EL (cell line): Measurements from ENCODE around the gene CNTN4.
"Not testable (repeated sequence)": the region's sequence is repeated elsewhere in the genome, so short reads cannot be mapped to it uniquely, and the experiment has no call there.

Source experiments
- DNase-seq: peaks from one replicate; pipeline ENCODE4 v3.0.0-alpha.2; 2016

Gene CNTN4

DNA sequence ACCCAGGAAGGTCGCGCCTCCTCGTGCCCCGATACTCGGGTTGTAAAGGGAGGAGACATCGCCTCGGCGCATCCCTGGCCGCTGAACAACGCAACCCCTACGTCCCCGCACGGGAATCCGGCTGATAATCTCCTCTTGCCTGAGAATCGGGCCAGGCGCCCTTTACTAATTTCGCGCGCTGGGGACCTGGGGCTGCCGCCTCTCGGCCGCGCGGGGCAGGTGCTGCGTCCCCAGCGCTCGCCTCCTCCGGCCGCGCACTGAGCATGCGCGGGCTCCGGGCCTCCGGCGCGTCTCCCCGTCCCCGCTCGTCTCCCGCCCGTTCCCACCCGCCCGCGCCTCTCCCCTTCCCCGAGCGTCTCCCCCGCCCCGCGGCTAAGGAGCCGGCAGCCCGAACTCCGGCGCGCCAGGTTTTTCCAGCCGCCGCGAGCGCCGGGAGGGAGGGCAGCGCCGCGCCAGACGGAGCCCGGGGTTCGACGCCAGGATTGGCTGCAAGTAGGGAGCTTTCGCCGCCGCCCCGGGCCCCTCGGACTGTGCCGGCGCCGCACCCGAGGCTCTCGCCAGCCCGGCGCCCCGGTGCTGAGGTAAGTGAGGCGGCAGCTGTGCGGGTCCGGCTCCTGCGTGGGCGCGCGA, at the start of gene CNTN4:
Gene CNTN4, plus strand, starts transcription at position 469 of the 630 bp plus-strand sequence.
- DNase-seq, result no peak

DNA sequence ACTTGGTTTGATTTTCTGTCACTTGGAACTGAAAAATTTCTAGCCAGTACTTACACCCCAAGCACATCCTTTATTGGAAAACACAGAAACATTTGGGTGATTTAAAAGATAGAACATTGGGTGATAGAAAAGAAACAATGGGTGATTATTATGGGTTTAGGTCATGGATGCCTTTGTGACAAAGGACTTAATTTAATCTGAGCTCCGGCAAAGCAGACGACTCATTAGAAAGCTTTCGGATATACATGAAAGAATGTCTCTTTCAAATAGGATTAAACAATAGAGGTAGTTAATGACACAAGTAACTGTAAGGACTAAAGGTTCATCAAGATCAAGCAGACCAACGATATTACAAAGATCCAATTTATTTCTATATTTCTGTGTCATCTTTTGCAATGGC, 37.3 kb upstream of the CNTN4 start:
- no peak for DNase-seq

DNA sequence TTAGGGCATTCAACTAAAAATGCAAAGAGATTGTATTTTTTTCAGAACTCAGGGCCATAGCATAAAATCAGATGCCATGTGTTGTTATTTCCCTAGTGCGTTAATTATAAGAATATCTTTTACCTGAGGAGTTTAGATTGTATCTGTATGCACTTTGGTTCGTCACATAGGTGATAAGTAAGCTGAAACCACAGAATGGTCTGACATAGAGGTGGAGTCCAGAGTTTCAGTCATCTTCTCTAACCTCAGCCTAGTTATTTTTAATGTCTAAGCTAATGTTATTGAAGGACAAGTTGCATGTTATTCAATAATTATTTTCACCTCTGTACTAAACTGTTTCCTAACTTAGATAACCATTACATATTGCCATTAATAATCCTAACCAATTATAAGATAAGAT, 27.1 kb upstream of the CNTN4 start:
- DNase-seq, result no peak

DNA sequence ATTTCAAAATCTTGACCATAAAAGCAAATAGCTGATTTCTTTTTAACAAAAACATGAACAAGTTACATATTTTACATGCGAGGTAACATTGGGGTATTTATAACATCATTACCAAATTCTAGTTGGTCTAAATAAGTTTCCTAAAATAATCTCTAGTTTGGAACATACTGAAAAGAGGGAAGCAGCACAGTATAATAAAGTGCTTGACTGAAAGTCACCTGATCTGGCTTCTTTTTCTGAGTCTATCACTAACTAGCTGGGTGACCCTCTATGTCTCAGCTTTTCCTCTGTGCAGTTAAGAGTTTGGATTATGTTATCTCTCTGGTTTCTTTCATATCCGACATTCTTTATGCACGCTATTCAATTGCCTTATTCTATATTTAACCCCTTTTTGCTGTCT, 19.8 kb upstream of the CNTN4 start:
- no peak for DNase-seq

DNA sequence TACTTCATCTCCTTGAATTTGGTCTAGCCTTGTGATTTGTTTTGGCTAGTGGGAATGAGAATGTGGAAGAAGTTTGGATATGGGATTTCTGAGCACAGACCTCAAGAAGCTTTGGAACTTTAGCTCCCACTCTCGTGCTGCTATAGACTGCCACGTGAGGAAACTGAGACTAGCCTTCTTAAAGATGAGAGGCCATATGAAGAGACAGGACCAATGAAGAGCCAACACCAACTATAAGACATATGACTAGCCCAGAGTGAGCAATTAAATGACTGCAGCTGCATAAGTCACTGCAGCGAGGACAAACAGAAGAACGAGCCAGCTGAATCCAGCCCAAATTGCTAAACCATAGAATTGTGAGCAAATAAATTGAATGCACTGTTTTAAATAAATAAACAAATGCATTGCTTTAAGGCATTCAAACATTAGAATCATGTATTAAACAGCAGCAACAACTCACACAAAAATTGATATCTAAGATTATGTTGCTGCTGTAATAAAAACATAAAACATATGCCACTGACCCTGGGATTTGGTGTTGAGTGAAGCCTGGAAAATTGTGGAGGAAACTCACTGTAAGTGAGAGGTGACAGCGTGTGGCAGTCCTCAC, 15.7 kb upstream of the CNTN4 start:
- DNase-seq, result no peak

DNA sequence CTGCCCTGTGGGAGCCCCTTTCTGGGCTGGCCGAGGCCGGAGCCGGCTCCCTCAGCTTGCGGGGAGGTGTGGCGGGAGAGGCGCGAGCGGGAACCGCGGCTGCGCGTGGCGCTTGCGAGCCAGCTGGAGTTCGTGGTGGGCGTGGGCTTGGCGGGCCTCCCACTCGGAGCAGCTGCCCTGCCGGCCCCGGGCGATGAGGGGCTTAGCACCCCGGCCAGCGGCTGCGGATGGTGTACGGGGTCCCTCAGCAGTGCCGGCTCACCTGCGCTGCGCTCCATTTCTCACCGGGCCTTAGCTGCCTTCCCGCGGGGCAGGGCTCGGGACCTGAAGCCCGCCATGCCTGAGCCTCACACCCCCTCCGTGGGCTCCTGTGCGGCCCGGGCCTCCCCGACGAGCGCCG, 15.1 kb upstream of the CNTN4 start:
- not testable (repeated sequence) for DNase-seq

DNA sequence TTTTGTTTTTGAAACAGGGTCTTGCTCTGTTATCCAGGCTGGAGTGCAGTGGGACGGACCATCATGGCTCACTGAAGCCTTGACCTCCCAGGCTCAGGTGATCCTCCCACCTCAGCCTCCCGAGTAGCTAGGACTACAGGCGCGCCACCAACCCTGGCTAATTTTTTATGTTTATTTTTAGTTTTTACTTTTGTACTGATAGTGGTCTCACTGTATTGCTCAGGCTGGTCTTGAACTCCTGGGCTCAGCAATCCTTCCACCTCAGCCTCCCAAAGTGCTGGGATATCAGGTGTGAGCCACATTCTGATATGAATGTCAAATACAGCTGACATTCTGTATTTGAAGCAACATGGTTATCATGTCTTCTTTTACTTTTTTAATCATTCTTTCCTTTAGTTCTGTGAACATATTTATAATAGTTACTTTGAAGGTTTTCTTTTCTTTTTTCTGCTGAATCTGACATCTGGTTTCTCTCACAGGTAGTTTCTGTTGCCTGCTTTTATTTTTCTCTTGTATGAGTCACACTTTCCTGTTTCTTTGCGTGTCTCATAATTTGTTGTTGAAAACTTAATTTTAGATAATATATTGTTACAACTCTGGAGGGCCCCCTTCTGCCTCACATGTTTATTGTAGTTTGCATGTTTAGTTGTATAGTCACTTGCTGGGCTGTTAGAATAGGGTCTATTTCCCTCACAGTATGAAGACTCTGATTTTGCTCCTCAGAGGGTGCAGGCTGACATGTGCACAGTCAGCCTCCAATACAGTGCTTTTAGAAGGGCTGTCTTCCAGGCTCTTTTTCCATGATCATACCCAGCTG, 8.4 kb upstream of the CNTN4 start:
- DNase-seq, result no peak

DNA sequence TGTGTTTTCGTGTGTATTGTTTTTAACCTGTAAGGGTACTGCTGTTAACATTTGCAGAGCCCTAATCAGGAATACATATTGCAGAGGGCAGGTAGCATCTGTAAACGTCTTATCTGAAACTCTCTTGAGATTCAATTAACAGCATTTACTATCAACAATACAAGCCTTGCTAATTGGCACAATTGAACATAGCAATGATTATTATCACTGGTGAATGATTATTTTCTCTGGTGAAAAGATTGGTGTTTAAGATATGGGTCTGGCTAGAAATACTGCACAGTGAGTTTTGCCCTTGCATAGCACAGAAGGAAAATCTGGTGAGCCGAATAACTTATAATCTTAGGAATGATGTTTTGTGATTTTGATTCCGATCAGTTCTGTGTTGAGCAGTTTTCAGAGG, 5.9 kb upstream of the CNTN4 start:
- DNase-seq, result no peak

DNA sequence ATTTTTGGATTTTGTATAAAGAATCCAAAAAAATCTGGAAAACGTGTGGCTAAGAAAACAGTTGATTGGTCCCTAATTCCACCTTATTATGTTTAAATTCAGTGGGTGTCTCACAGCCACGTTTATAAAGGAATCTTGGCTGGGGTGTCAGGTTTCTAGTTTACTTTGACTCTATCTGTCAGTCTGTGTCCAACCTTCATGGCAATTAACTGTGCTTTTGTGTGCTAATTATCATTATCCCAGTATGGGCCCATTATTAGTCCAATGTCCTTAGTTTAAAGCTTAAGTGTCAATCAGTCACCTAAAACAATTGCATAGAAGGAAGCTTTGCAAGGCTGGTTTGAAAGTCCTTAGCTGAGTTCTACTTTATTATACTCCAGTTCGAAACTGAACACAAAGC, 3.7 kb upstream of the CNTN4 start:
- DNase-seq, result no peak

DNA sequence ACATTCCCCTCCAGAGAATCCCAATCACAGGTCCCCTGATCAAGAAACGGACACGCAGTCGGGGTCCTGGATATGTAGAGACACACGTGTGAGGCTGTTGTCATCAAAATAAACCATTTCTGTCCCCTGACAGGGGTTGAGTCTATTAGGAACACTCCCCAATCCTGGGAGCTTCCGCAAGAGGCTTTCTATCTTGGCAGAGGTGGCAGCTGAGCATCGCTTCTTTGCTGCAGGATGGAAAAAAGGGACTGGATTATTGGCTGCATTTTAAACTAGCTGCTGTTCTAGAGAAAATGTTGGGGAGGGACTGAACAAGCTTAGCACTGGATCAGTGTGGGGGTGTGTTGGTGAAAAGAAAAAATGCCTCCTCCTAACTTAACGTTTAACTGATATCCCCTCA, 2.5 kb upstream of the CNTN4 start:
- DNase-seq, result no peak

DNA sequence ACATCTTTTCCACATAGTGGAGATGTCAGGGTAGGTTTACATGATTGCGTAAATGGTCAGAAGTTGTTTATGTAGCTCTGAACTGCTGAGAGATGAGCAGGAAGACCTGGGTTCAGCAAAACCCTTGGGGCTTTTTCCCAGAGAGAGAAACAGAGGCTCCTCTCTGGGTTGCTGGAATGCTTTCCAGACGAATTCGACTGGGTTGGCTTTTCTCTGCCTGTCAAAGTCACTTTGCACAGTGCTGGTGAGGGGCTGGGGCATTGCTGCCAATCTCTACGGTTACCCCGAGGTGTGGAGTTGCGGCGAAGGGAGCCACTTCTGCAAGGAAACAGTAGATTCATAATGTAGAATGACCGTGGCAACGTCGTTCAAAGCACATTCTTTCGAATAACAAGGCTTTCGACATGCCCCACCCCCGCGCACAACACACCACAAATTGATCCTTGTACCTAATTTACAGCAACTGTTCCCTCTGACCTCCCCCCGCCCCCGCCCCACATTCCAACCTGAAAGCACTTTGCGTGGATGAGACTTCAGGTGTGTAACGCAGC, 950 bp upstream of the CNTN4 start:
- DNase-seq, result no peak

DNA sequence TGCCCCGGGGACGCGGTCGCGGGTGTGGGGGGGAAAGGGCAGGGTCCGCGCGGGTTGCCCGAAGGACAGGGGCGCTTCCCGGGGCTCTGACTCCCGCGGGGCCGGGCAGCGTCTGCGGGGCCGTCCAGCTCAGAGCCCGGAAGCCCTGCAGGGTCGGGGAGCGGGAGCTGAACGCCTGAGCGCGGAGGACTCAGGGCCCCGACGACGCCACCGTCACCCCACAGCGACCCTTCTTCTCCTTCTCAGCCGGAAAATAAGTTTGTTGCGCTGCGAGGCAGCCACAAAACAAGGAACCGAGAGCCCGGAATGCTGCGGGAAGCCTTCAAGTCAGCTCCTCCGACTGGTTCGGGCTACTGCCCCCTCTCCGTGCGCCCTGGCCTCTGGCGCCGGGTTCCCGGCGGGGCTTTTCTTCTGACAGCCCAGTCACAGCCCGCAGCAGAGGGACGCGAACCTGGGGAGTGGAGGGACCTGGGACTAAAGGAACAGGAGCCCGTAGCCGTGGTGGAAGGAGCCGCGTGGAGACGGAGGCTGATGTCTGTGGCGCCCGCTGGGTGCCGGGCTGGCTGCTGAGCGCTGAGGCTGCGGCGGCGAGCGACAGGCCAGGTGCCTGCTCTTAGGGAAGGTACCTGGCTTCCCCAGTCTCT, 484 bp downstream of the CNTN4 start:
- no peak for DNase-seq

DNA sequence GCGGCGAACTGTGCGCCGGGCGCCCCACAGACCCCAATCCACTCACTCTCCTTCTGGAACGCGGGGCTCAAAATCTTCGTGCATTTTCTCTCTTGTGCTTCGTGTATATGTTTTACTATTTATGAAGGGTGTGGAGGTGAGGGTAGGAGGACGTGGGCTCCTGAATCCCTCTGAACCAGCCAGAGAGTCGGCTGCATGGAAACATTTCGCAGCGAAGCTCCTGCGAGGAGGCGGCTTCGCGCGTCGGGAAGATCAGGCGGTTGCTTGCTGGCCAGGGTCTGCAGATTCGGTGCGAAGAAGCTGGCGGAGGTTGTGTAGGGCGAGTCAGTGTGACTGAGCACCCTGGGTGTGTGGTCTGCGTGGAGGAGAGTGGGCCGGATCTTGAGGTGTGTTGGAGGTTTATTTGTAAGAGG, 1.1 kb downstream of the CNTN4 start:
- no peak for DNase-seq

DNA sequence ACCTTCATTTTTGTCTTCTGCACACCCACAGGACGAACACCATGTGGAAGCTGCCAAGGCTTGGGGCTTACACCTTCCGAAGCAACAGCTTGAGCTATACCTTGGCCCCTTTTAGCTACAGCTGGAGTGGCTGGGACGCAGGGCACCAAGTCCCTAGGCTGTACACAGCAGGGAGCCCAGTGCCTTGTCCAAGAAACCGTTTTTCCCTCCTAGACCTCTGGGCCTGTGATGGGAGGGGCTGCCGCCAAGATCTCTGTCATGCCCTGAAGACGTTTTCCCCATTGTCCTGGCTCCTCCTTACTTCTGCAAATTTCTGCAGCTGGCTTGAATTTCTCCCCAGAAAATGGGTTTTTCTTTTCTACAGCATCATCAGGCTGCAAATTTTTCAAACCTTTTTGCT, 7.8 kb downstream of the CNTN4 start:
- no peak for DNase-seq

DNA sequence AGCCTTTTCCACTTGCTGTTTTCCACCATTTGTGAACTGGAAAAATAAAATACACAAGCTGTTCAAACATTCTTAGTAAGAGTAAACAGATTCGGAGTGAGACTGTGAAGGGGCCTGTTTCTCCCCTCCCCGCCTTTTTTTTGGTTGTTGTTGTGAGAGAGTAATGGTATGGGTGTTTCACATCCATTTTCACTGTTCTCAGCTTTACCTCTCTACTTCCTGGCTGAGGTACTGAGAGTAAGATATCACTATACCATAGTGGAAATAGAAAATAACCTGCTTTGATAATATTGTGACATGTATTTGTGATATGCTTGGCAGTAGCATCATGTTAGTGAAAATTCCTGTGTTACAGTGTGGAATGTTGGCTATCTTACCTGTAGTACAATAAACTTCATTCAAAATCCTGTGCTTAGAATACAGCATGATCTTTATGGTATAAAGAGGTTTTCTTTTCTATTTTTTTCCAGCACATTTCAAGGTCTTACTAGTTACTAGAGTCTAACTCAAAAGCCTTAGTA, 12.0 kb downstream of the CNTN4 start:
- DNase-seq, result no peak

DNA sequence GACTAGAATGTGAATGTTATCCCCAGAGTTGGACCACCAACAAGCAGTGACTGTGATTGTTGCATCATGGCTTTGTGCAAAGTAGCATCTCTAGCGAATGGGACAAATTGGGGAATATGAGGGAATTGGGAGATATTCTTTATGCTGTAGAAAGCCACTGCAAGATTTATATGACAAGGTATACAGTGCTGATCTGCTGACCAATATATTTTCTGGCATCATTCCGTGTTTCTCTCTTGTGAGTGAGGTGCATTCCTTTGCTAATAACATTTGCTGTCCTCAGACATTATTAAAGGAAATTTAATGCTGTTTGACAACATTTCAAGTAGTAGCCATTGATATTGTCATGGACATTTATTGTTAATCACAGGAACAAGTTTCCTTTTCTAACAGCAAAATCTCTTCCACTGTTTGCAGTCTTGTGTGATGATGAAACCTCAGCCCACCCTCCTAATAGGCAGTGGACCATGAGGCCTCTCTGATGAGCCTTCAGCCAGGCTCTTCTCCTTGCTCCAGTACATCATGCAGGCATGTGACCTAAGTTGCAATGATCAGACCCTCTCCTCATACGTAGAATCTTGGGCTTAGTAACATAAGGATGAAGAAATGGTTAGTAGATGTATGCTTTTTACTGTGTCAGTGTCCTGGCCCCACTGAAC, 16.1 kb downstream of the CNTN4 start:
- no peak for DNase-seq

DNA sequence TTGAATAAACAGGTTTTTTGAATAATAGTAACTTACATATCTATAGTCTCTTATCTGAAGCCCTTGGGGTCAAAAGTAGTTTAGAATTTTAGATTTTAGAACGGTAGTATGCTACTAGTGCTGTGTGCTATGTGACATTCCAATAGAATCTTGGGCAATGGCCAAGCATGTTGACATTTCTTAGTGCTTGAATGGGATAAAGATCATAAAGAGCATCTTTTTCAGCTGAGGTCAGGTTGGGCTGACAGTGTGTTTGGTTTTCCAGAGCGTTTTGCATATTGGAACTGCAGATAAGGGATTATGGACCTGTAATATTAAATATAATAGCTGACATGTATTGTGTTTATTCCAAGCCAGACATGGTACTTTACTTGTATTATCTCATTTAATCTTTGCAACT, 32.1 kb downstream of the CNTN4 start:
- no peak for DNase-seq

DNA sequence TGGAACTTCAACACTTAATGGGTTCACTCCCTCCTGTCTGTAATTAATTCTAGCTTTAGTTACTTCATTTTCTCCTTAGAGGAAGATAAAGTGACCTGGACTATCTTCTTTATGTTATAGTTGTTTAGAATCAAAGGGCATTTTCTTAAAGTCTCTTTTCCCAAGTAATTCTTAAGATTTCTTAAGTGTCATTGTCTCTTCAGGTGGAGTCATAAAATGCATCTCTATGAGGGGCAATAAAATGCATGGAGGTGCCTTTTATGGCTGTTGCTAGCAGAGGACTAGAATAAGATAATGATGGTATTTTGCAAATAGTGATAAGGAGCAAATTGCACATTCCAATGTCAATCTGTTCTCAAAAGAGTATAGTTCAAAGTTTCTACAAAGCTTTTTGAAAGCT, 34.5 kb downstream of the CNTN4 start:
- DNase-seq, result no peak

DNA sequence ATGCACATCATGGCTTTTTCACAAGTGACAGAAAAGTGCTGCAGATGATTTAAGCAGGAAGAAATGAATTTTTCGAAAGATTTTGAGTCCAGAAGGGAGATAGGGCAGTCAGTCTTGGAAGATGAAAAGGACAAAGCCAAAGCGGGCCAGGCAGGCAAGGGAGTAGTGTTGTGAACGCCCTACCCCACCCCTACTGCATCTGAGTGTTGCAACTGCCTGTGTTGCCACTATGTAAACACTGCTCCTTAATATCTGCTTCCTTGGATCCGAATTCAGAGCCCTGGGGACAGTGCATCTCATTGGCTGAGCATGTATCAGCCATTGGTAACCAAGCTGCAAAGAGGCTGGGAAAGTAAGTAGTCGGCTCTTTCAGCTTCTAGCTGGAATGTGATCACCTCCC, 39.0 kb downstream of the CNTN4 start:
- DNase-seq, result no peak

DNA sequence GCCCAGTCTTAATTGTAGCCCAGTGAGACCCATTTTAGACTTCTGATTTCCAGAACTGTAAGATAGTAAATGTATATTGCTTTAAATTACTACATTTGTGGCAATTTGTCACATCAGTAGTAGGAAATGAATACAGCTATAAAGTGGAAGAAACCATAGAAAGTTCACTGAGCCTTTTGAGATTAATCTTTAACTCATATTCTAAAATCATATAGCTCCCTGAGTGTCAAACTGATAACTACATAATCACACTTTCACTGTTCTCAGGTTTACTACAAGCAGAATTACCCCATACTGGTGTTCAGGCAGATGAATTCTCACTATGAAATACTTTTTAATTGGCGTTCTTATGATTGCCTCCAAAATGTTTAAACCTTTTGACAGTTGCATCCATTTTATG, 42.8 kb downstream of the CNTN4 start:
- DNase-seq, result no peak

DNA sequence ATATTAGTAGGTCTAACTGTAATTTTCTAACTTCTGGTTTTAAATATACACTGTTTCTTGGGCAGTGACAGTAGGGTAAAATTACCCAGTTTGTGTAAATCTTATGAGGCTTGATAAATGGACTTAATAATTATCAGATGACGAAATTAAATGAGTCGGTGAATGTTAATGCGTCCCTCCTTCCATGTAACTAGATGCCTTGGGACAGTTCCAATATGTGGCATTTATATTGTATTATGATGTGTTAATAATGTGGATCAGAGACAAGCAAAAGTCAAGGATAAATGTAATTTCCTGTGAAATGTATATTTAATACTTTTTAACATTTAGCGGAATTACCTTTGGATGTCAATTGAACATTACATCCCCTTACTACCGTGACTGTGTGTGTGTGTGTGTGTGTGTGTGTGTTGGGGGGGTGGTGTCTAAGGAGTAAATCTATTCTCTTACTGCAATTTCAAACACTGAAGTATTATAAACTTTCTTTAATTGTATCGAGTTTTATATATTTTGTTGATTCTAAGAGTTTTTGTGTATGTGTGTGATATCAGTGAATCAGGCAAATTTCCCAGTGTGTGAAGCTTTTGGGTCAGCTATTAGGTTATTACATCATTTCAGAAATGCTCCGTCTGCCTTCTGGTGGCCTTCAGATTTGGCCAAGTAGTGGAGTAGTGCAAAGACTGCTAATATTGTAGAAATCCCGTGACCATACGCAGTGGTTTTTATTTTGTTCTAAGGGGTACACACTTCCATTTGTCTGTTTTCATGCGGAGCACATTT, 50.1 kb downstream of the CNTN4 start:
- no peak for DNase-seq

DNA sequence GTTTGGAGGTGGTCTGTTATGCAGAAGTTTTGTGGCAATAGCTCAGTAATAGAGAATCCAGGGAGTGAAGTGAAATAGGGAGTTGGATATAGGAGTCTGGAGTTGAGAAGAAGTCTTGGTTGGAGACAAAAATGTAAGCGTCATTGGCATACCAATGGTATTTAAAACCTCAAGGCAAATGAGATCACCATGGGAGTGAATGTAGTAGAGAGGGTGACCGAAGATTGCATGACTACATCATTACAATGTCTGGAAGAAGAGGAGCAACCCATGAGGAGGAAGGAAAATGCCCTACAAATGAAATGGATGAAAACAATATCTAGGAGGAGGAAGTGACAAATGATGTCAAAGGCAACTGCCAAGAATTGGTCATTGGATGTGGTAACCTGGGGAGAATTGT, 54.4 kb downstream of the CNTN4 start:
- DNase-seq, result no peak
